ENCODE measurements around the gene SLC25A12.

GRCh38 chr2:171908235-171908634 lies 14.2 kb upstream of the SLC25A12 start:
- TF ChIP-seq RCOR1 (IDR thresholded peaks at IDR 0.05; ENCODE audit: low read depth, low read length) (no peak), KDM5A (IDR thresholded peaks at IDR 0.05) (no peak), POLR2A (IDR thresholded peaks at IDR 0.05; ENCODE audit: low read length) (no peak), CTCF (IDR thresholded peaks at IDR 0.05) (no peak)
- TF ChIP-seq, protein P1, sequence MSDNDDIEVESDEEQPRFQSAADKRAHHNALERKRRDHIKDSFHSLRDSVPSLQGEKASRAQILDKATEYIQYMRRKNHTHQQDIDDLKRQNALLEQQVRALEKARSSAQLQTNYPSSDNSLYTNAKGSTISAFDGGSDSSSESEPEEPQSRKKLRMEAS (IDR thresholded peaks at IDR 0.05): no peak
